Esophagus muscularis mucosa (tissue), 4 donors: ENCODE measurements around the gene WDR64.
"Not testable (repeated sequence)": the region's sequence is repeated elsewhere in the genome, so short reads cannot be mapped to it uniquely, and the experiment has no call there.

Experiments used
- CTCF ChIP-seq, 3 experiments: fragments of 200-600 bp in 2 of 3; fragments of 450-650 bp in 1 of 3; sonication (generic) in 2 of 3; IDR thresholded peaks; one replicate each; pipeline ENCODE4 v1.5.1; 2017 to 2019; ENCODE audit warnings: antibody characterized with exemption in 3 of 3, mild to moderate bottlenecking in 2 of 3, moderate library complexity in 1 of 3
- EP300 ChIP-seq: sonication (generic); formaldehyde crosslinking; IDR thresholded peaks from one replicate; pipeline ENCODE4 v1.6.1; 2017; ENCODE audit warnings: antibody characterized with exemption
- POLR2A ChIP-seq: fragments of 450-650 bp; IDR thresholded peaks from one replicate; pipeline ENCODE4 v1.6.1; 2017; ENCODE audit warnings: antibody characterized with exemption, moderate library complexity, mild to moderate bottlenecking, low read depth
- POLR2AphosphoS5 ChIP-seq, 2 donors: sonication (generic); formaldehyde crosslinking; IDR thresholded peaks; one replicate each; pipeline ENCODE4 v1.6.1; 2017; ENCODE audit warnings: antibody characterized with exemption in 2 of 2

GRCh38 chr1:241681861-241682448, 29.9 kb downstream of the WDR64 start:
- TF ChIP-seq CTCF (IDR thresholded peaks at IDR 0.05); POLR2A; POLR2AphosphoS5 (IDR thresholded peaks at IDR 0.05); EP300: not testable (repeated sequence)
